Hypothalamus (tissue), 51 donors: ENCODE results near the gene DPP8.

ENCODE experiments used
- DNase-seq, 51 donors: peaks; one replicate each; lab custom pipeline; 2025; lab: John Stamatoyannopoulos, UW

Gene DPP8

DNA sequence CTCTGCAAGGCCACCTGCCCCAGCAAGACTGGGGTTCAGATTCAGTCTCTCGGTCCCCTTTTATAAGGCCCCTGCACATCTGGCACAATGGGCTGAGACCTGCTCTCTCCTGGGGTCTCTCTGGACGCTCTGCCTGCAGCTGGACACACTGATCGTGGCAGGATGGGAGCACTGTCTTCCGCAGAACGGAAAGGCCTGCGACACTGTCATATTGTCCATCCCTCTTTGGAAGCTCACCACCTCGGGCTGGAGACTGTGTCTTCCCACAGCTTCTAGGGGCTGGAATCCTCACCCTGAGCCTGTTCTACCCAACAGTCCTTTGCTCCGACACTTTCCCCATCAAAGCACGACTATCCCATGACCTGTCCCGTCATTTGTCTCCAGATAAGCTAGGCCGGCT lies 83.3 kb downstream of the DPP8 start:
- no peak for DNase-seq

DNA sequence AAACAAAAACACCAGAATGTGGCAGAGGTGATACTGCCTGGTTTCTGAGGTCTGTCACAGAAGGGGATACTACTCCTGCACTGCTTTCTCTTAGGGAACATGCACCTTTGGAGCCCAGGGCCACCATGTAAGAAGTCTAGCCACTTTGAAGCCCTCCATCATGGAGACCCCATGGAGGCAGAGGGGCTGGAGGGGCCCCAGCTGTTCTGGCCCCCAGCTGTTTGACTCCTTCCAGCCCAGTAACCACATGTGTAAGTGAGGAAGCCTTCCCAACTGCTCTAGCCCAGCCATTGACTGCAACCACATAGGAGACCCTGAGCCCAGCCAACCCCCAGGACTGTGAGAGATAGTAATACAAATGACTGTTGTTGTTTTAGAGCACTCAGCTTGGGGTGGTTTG lies 85.8 kb downstream of the DPP8 start:
- DNase-seq: no peak

DNA sequence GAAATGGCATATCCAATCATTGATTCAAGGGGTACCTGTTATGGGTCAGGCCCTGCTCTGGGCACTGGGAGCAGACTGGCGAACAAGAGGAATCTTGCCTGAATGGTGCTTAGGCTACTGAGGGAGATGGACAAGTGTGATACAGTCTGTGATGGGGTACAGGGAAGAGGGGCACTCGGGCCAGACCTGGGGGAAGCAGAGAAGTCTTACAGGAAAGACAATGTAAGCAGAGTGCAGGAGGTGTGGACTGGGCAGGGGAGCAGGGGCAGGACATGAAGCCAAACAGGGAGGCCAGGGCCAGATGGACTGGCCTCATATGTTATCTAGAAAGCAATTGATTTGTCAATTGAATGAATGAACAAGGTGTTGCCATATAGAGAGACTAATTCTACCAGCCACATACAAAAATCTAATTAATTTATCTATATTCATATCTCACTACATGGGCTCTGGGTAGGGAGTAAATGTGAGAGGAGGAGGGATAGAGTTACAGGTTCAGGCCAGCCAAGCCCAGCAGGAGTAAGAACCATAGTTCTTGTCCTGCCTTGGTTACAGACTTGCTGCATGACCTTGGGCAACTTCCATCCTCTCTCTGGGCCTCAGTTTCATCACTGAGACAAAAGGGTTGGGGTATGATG lies 91.2 kb downstream of the DPP8 start:
- DNase-seq: no peak

DNA sequence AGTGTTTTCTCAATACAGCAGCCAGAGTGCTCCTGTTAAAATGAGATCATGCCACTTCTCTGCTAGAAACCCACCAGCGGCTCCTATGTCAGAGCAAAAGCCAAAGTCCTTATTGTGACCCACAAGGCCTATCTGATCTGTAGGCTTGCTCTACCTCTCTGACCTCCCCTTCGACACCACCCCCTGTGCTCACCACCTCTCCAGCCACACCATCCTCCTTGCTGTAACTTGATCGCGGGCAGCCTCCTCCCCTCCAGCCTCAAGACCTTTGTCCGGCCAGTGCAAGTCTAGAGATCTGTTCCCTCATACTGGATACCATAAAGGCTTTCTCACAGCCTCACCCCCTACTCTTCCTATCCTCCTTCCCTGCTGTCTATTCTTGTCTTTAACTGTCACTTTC lies 92.8 kb downstream of the DPP8 start:
- DNase-seq: no peak

DNA sequence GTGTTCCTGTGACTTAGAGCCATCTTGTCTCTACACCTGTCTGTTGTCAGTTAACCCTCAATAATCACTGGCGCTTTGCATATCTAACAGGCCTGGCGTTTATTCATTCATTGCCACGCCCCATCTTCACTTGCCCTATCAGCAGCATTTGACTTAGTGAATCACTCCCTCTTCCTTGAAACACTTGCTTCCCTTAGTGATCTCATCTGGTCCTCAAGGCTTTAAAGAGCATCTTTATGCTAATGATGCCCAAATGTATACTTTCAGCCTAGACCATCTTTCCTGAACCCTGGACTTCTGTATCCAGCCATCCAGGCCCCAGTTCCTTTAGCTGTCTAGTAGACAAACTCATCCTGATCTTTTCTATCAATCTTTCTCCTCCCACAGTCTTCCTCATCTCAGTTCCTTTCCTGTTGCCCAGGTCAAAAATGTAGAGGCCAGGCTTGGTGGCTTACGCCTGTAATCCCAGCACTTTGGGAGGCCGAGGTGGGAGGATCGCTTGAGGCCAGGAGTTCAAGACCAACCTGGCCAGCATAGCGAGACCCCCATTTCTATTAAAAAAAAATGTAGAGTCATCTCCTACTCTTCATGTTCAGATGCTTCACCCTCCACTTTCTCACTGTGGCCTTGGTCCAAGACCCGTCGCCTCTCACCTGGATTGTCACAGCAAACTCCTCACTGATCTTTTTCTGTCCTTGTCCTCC lies 93.4 kb downstream of the DPP8 start:
- DNase-seq: no peak

DNA sequence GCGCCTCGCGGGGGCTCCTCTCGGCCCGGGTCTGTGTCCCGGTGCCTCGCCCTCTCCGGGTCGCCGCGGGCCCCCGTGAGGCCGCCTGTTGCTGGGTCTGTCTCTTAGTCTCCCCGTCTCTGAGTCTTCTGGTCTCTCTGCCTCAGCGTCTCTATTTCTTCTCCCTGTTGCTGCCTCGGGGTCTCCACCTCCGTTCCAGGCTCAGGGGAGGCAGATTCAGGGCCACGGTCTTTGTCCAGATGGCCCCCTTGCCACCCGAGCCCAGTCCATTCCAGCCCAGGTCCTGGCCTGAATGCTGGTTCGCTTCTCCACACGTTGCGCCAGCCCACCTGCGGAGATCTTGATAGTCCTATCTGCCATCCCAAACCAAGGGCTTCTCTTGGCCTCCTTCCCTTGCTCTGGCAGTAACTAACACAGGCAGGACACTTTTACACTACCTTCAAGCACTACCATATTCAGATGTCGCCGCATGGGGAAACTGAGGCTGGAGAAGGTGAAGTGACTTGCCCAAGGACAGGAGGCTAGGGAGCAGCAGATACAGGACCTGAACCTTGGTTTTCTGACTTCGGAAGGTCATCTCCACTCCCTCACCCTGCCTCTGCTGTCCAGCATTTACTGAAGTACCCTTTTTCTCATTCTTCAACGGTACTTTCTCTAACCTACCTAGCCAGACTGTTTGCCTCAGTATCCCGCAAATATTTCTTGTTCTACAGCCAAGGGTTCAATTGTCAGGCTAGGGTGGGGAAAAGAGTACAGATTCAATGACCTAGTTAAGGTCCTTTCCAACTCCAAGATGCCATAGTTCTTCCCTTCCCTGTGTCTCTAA lies 94.1 kb downstream of the DPP8 start:
- peak in 1 of 51 donors; percentile 46 for DNase-seq

DNA sequence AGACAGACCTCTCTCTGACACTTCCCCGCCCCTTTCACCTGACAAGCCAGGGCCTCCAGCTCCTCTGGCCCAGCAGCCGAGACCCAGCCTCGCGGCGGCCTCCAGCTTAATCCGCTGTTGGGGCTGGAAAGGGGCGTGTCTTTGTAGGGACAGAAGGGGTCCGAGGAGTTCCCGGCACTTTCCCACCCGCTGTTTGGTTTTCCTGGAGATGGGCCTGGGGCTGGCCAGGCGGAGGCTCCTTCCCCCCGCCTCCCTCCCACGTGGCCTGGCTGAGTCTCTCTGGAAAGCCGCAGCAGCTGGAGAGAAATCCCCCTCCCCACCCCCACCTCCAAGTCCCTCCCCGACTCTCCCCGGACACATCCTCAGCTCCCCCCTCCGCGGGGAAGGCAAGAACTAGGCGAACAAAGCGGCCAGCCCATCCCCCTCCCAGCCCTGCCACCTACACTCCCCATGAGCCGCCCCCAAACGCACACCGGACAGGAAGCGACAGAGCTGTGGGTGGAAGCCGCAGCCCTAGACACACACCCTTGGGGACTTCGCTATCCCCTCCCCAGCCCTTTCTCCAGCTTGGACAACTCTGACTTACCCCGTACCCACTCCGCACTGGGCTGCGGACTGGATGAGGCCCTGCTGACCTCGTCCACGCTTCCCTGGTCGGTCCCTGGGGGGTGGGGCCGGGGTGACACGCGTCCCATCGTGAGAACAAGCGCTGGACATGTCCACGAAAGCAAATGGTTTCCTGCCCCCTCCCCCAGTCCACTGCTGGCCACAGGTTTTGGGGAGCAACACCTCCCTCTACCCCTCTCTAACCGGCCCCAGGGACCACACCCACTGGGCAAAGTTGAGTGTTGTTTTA lies 95.9 kb downstream of the DPP8 start:
- peak in 42 of 51 donors; percentile 14 to 75 (median 48) for DNase-seq

DNA sequence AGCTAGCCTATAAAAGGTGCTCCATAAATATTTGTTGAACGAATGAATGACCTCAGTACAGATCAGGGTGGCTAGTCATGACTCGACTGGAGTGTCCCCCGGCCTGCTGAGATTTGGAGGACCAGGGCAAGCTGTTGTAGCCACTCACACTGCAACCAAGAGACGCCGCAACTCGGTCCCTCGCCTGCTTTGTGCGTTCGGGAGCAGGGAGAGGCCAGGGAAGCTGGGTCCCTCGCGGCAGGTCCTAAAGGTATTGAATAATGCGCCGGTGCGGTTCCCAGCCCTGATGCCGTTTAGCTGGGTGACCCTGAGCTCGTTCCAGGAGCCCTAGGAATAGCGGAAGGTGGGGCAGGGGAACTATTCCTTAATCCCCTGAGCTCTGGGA lies 96.5 kb downstream of the DPP8 start:
- no peak for DNase-seq

DNA sequence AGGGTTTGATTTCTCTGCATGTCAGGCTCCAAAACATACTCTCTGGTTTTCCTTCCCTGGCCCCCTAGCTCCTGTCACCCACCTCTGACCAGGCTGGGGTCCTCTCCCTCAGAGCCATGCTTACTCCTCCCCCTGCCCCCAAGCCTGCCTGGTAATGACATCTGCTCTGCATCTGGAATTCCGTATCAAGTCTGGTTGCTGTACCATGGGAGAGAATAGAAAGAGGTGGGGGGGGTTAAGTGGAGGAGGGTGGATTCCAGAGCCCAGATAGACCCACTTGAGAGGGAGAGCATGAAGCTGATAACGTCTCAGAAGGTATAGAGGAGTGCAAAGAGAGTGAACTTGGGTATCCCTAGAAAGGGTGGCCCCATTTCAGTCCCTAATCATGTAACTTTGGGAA lies 98.9 kb downstream of the DPP8 start:
- DNase-seq: no peak

DNA sequence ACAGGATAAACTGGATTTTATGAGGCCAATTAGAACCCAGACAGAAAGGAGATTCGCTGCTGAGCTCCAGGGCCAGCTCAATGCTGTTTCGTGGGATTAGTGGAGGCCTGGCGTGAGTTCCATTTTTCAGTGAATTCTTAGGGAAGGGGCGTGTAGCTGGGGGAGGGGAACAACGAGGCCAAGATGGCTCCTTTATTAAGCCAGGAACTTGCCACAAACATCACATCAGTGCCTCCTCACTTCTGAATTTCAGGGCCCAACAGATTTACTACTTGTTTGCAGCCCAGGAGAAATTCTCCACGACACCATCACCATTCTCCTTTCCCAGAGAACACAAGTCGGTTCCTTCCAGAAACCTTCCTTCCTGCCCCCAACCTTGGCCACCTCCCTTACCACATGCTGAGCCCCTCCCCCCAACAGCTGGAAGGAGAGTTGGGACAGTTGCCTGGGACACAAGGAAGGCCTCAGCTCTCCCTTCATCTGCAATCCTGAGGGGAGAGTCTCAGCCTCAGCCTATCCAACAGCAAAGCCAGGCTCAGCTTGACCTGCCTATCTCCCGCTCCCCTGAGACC lies 100.6 kb downstream of the DPP8 start:
- DNase-seq: peak in 18 of 51 donors; percentile 5 to 33 (median 18)

DNA sequence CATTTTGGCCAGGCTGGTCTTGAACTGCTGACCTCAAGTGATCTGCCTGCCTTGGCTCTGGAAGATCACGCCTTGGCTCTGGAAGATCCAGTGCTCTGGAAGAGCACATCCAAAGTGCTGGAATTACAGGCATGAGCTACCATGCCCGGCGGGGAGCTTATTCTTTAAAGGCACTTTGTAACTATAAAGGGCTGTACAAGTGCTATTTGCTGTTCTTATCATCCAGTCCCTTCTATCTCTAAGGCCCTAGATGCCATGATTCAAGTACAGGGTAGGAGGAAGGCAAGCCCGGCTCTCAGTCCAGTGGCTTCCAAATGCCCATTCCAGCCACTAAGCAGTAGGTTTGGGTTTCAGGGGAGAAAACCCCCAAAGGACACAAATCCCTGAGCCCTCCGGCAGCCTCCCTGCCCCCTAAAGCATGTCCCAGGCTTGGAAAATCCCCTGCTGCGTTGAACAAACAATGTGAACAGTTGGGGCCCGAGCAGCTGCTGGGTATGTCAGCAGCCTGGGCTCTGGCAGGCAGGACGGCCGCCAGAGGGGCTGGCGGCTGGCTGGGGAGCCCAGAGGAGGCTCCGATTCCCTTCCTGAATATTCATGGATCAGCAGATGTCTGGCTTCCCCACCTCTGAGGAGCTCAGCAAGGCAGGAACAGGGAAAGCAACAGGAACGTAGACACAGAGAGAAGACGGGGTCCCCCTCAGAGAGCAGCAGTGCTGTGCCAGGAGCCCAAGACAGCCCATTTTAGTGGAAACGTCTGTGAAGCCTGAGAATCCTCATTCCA lies 102.5 kb downstream of the DPP8 start:
- peak in 30 of 51 donors; percentile 3 to 65 (median 36) for DNase-seq

DNA sequence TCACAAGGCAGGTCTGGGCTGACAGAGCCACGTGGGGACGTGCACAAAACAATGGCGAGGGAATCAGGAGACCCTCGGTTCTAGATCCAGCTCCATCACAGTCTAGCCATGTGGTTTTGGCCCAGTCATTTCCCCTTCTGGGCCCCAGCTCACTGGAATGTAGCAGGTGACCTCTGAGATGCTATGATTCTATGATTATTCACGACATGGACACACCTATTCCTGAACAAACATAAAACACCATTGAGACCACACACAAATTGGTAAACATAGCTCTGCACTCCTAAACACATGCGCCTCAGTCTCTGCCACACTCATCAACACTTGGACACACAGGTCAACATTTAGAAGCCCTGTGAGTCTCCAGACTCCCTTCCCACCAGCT lies 103.7 kb downstream of the DPP8 start:
- DNase-seq: no peak

DNA sequence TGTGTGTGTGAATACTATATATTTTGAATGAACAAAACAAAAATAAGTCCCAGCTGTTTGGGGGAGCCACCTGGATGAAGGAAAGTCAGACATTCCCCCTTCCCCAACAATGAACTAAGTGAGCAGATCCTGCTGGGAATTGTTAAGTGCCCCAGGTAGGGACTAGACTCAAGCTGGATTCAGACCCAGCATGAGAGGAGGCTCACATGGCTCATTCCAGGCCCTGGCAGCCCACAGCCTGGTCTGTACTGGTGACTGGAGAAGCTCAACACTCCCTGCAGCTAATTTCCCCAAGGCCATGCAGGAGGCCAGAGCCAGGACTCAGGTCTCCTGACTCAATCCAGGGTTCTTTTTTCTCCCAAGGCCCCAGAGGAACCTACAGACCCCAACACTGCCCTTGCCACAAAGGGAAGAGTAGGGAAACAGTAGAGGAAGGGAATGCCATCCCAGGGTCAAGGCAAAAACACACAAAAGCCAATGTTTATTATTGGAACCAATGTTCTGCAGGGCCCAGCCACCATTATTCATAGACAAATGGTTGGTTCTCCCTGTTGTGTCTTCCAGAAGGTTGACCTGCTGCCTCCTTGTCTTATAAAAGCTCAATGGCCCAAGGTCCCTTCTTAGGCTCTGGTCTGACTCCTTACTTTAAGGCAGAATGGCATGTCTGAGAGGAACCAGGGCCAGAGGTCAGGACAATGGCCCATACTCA lies 104.3 kb downstream of the DPP8 start:
- no peak for DNase-seq

DNA sequence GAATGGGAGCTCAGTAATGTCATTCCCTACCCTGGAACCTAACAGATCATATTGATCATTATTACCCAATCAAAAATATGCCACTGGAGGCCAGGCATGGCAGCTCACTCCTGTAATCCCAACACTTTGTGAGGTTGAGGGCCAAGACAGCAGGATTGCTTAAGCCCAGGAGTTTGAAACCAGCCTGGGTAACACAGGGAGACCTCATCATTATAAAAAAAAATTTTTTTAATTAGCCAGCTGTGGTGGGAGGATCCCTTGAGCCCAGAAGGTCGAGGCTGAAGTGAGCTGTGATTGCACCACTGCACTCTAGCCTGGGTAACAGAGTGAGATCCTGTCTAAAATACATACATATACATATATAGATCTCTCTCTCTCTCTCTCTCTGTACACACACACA lies 104.9 kb downstream of the DPP8 start:
- DNase-seq: no peak

DNA sequence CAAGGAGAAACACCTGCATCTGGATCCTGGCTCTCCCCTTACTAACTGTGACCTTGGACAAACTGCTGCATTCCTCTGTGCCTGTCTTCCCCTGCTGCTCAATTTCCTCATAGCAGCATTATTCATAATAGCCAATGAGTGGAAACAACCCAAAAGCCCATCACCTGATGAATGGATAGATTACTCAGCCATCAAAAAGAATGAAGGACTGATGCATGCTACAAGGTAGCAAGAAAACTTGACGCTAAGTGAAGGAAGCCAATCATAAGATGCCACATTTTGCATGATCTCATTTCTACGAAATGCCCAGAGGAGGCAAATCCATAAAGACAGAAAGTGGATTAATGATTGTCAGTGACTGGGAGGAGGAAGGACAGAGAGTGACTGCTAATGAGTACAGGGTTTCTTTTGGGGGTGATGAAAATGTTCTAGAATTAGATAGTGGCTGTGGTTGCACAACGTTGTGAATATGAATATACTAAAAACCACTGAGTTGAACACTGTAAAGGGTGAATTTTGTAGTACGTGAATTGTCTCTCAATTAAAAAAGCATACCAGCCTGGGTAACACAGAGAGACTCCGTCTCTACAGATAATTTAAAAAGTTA lies 105.9 kb downstream of the DPP8 start:
- no peak for DNase-seq

DNA sequence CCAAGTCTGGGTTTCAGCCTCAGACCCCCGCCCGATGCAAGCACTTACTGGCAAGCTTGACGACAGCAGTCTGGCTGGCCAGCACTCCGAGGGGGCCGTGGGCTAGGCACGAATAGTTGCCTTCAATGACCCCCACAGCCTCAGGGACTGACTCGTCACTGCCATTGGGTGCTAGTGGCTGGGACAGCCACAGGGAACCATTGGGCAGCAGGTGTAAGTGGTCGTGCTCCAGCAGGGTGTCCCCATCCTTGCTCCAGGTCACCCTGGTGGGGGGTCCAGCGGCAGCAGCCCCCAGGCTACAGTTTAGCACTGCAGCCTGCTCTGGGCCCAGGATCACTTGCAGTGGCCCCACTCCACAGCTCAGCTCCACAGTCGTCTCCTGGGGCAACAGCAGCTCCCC lies 106.5 kb downstream of the DPP8 start:
- no peak for DNase-seq

DNA sequence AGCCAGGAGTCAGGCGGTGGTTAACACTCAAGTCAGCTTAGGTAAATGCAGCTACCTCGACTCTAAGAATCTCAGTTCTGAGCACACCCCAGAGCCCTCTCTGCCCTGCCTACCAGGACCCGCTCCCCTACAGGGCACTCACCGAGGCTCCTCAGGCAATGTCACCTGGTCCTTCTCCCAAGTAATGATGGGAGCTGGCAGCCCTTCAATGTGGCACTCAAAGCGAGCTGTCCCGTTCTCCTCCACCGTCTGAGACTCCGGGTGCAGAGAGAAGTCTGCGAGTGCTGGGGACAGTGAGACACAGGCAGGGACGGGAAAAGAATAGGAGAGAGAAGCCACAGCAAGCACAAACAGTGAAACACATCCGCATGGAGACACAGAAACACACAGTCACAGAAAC lies 107.5 kb downstream of the DPP8 start:
- no peak for DNase-seq

DNA sequence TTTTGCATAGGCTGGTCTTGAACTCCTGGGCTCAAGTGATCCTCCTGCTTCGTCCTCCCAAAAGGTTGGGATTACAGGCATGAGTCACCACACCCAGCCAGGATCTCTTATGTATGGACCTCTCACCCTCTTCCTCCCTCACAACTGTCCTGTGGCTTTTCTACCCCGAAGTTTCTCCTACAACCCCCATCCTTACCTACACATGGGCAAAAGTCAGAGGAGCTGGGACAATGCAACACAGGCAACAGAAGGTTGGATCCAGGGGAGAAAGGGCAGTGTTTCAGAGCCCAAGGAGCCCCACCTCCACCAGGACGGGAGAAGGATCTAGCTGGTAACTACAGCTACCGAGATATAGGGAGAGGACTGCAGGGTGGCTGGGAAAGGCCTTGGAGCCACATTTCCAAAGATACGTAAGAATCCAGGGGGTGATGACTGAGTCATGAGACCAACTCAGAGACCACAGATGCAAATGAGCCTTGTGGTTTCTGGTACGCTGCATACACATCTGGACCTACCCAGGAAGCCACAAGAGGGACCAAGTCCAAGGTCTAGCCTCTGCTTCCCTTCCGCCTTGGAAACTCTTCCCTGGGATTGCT lies 108.4 kb downstream of the DPP8 start:
- no peak for DNase-seq
